A549 (cell line): Measurements from ENCODE around the gene HMGN2. TPM values are rescaled to one million over a fixed set of nuclear protein-coding genes. Genes with fewer than 3 reads are reported as not detected.

ENCODE experiments used
- ATAC-seq, 2 experiments: fragments of 200-7000 bp in 1 of 2; fragments of >200 bp in 1 of 2; cut with Nextera tagmentation in 1 of 2; cut with Tn5 transposase in 1 of 2; 3 replicates each; pipeline versions ENCODE4 v1.8.0 to v1.9.1; 2018 to 2020; ENCODE audit warnings: mild to moderate bottlenecking in 1 of 2, moderate library complexity in 1 of 2
- CTCF ChIA-PET: fragments of 300-600 bp; sonication (Branson Sonifier 250); formaldehyde crosslinking; extraction: SDS; loops from one replicate; lab custom pipeline; 2021; ENCODE audit warnings: antibody characterized with exemption, inconsistent platforms; lab: Yijun Ruan, JAX
- POLR2A ChIA-PET: fragments of 350-600 bp; formaldehyde crosslinking; extraction: SDS; loops from one replicate; lab custom pipeline; 2021; ENCODE audit warnings: antibody characterized with exemption, inconsistent platforms; lab: Yijun Ruan, JAX
- DNase-seq, 2 experiments: peaks; one replicate each; pipeline versions ENCODE4 v3.0.0 to v3.0.0-alpha.2; 2011 to 2016; ENCODE audit warnings: low read depth in 1 of 2, low spot score in 1 of 2
- FAIRE-seq: peaks from 2 replicates; lab custom pipeline; 2011; peaks lifted over from hg19 to GRCh38; lab: Jason Lieb, UNC
- H3K27ac ChIP-seq, 2 experiments: fragments of >200 bp; sonication (Bioruptor Twin); formaldehyde crosslinking; 3 replicates each; pipeline ENCODE4 v1.5.1; 2016 to 2017
- H3K4me1 ChIP-seq: fragments of >200 bp; sonication (Bioruptor Twin); formaldehyde crosslinking; 3 replicates; pipeline ENCODE4 v1.6.1; 2016
- H3K4me2 ChIP-seq: fragments of >200 bp; sonication (Bioruptor Twin); formaldehyde crosslinking; 3 replicates; pipeline ENCODE4 v1.6.1; 2016
- H3K4me3 ChIP-seq: fragments of >200 bp; sonication (Bioruptor Twin); formaldehyde crosslinking; 3 replicates; pipeline ENCODE4 v1.5.1; 2016
- H3K9me3 ChIP-seq: fragments of >200 bp; sonication (Bioruptor Twin); formaldehyde crosslinking; 3 replicates; pipeline ENCODE4 v1.6.1; 2016
- CEBPB ChIP-seq, 2 experiments: fragments of >200 bp in 1 of 2; sonication (Bioruptor Twin) in 1 of 2; formaldehyde crosslinking in 1 of 2; IDR thresholded peaks; 2 replicates each; pipeline ENCODE4 v1.6.1; 2012 to 2016
- EHMT2 ChIP-seq: fragments of 200-600 bp; sonication (generic); IDR thresholded peaks from 2 replicates; pipeline ENCODE4 v1.6.1; 2016; ENCODE audit warnings: antibody characterized with exemption, low read depth, mild to moderate bottlenecking, moderate library complexity
- EP300 ChIP-seq, 2 experiments: fragments of >200 bp; sonication (Bioruptor Twin); formaldehyde crosslinking; IDR thresholded peaks; 2 replicates in 1 of 2; 3 replicates in 1 of 2; pipeline ENCODE4 v1.6.1; 2016 to 2017
- ESRRA ChIP-seq: fragments of 150-350 bp; IDR thresholded peaks from 2 replicates; pipeline ENCODE4 v1.6.1; 2014; ENCODE audit warnings: mild to moderate bottlenecking, low read length, borderline replicate concordance
- HEYL ChIP-seq: fragments of 250-450 bp; sonication (Bioruptor Pico); IDR thresholded peaks from 2 replicates; pipeline ENCODE4 v1.8.0; 2021; ENCODE audit warnings: mild to moderate bottlenecking, moderate library complexity
- HOXB5 ChIP-seq: fragments of 250-450 bp; sonication (Bioruptor Pico); IDR thresholded peaks from 2 replicates; pipeline ENCODE4 v1.5.0; 2020; ENCODE audit warnings: mild to moderate bottlenecking, moderate library complexity
- JUN ChIP-seq, 2 experiments: fragments of >200 bp; sonication (Bioruptor Twin); formaldehyde crosslinking; IDR thresholded peaks; 2 replicates in 1 of 2; 3 replicates in 1 of 2; pipeline ENCODE4 v1.6.1; 2016 to 2017
- JUNB ChIP-seq: fragments of >200 bp; sonication (Bioruptor Twin); formaldehyde crosslinking; IDR thresholded peaks from 2 replicates; pipeline ENCODE4 v1.6.1; 2016
- KDM1A ChIP-seq: fragments of 200-600 bp; sonication (generic); IDR thresholded peaks from 2 replicates; pipeline ENCODE4 v1.6.1; 2016; ENCODE audit warnings: low read depth, mild to moderate bottlenecking
- KDM5A ChIP-seq: fragments of 200-600 bp; sonication (generic); IDR thresholded peaks from 2 replicates; pipeline ENCODE4 v1.6.1; 2016; ENCODE audit warnings: antibody characterized with exemption, mild to moderate bottlenecking
- MAFK ChIP-seq: fragments of 450-650 bp; IDR thresholded peaks from 2 replicates; pipeline ENCODE4 v1.6.1; 2014; ENCODE audit not compliant: partially characterized antibody
- MYC ChIP-seq: IDR thresholded peaks from 2 replicates; pipeline ENCODE4 v1.6.1; 2012; ENCODE audit warnings: mild to moderate bottlenecking, inconsistent platforms, low read length, improper control_type of control experiment, borderline replicate concordance
- NFE2L2 ChIP-seq: fragments of 150-350 bp; conservative IDR thresholded peaks from 2 replicates; pipeline ENCODE4 v1.6.1; 2014; ENCODE audit warnings: low read length
- PHF8 ChIP-seq: fragments of 200-600 bp; sonication (generic); IDR thresholded peaks from 2 replicates; pipeline ENCODE4 v1.6.1; 2016; ENCODE audit warnings: low read depth, mild to moderate bottlenecking, antibody characterized with exemption, moderate library complexity, borderline replicate concordance
- POLR2AphosphoS2 ChIP-seq: conservative IDR thresholded peaks from 2 replicates; pipeline ENCODE4 v1.6.1; 2012; ENCODE audit warnings: low read length, improper control_type of control experiment, inconsistent platforms
- RCOR1 ChIP-seq: fragments of 150-350 bp; IDR thresholded peaks from 2 replicates; pipeline ENCODE4 v1.6.1; 2014; ENCODE audit warnings: antibody characterized with exemption, low read length, low read depth
- SMC3 ChIP-seq: fragments of >200 bp; sonication (Bioruptor Twin); formaldehyde crosslinking; IDR thresholded peaks from 3 replicates; pipeline ENCODE4 v1.6.1; 2018; ENCODE audit warnings: inconsistent platforms
- TP53 ChIP-seq: fragments of 250-450 bp; sonication (Bioruptor Pico); IDR thresholded peaks from 2 replicates; pipeline ENCODE4 v1.5.0; 2021; ENCODE audit warnings: mild to moderate bottlenecking, moderate library complexity
- ZNF302 ChIP-seq: fragments of 250-450 bp; sonication (Bioruptor Pico); IDR thresholded peaks from 2 replicates; pipeline ENCODE4 v1.9.0; 2021; ENCODE audit warnings: inconsistent platforms, mild to moderate bottlenecking, moderate library complexity
- WGBS: methylation state at CpG from one replicate; pipeline ENCODE4 v1.1.6; 2017; ENCODE audit errors: missing lambda C conversion rate; 5-methylcytosine and 5-hydroxymethylcytosine counted together
- polyA plus RNA-seq, 4 experiments: library from polyadenylated mRNA; depleted of rRNA in 3 of 4; stranded (reverse); fragments of >200 nt; fragmentation: RNase III in 1 of 4; extraction: RNeasy Plus Mini Kit Qiagen cat#74134 plus additional on column Dnase treatment in 1 of 4; gene quantifications; 2 replicates in 3 of 4; 3 replicates in 1 of 4; pipeline ENCODE4 v1.2.3, GENCODE V29; 2011 to 2017
- TF ChIP-seq, protein P1 (sequence below): IDR thresholded peaks from 2 replicates; pipeline ENCODE4 v1.6.1; 2012; ENCODE audit warnings: low read depth, borderline replicate concordance
- TF ChIP-seq, protein P2 (sequence below): IDR thresholded peaks from 2 replicates; pipeline ENCODE4 v1.6.1; 2012
- TF ChIP-seq, protein P3 (sequence below): fragments of 450-650 bp; IDR thresholded peaks from 2 replicates; pipeline ENCODE4 v1.6.1; 2014; ENCODE audit warnings: antibody characterized with exemption
- TF ChIP-seq, protein P4 (sequence below): fragments of 250-450 bp; sonication (Bioruptor Pico); IDR thresholded peaks from 2 replicates; pipeline ENCODE4 v1.5.0; 2020; ENCODE audit warnings: low read depth, mild to moderate bottlenecking, moderate library complexity

HMGN2 gene
- polyA plus RNA-seq, 2 of the 4 experiments (the other 2 are of a cell fraction): 146 to 310 TPM

DNA sequence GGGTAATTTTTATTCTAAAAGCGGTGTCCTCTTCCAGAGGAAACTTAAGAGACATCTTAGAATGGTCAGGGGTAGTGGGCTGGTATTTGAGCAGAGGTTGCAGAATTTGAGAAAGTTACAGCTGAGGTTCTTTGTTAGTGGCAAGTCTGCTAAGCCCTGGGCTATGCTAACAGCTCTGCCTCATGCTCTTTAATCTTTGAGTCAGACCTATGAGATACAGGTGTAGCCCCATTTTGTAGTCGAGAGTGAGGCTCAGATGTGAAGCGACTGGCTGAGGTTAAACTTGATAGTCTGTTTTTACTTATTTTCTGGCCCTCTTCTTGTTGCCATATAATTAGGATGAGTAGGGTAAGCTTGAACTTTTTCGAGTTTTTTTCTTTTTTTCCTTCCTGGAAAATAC lies 4.7 kb downstream of the HMGN2 start:
- ChIA-PET CTCF (interaction anchor here (2.2 kb wide), 1 partner anchor 23 kb away, joined by 7 read pairs; no protein-coding TSS in a partner anchor), POLR2A (no interaction called here)
- no peak for DNase-seq
- Histone ChIP-seq H3K9me3 (no peaks in the 10 kb centered on the region), H3K4me1 (peaks cover 13% of the 10 kb centered on the region; the same call in 2 of the 3 replicates), H3K27ac (no peak overlapping the region)
- ATAC-seq: no peak
- WGBS: 84% methylated on average over 4 of the region's 4 CpGs
- no peak for TF ChIP-seq HEYL (CRISPR knock-in tag)
- no peak for TF ChIP-seq KDM1A
- TF ChIP-seq, protein P1, sequence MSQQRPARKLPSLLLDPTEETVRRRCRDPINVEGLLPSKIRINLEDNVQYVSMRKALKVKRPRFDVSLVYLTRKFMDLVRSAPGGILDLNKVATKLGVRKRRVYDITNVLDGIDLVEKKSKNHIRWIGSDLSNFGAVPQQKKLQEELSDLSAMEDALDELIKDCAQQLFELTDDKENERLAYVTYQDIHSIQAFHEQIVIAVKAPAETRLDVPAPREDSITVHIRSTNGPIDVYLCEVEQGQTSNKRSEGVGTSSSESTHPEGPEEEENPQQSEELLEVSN: no peak
- no peak for TF ChIP-seq POLR2AphosphoS2
- TF ChIP-seq TP53 (CRISPR knock-in tag): no peak
- TF ChIP-seq, all 56 proteins: peak for 0
- no peak for FAIRE-seq
- no peak overlapping the region for H3K4me2 ChIP-seq
- H3K4me3 ChIP-seq: no peak overlapping the region

DNA sequence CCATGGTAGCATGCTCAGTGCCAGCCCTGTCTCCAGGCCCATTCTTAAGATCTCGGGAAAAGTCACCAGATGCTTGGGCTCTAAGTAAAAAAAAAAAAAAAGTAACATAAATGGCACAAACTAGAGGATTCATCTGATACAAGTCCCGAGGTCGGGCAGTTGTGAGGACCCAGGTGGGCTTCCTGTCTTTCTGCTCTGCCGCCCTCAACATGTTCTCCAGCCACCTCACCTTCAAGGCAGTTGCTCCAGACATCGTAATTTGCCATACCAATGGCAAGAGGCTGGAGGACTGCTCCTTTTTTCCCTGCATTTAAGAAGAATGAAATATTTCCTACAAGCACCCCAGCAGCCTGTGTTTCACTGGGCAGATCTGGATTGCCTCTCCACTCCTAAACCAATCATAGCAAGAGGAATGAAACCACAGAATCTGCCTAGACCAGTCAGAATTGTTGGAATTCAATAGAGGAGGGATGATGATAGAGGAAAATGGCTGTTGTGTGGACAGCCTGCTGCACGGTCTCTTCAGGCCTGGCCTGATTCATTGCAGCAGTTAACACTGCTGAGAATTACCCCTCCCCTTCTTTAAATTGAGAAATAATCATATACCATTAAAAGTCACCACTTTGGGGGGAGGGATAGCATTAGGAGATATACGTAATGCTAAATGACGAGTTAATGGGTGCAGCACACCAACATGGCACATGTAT lies 5.4 kb downstream of the HMGN2 start:
- POLR2A ChIA-PET: no interaction called here
- Histone ChIP-seq H3K27ac (no peak overlapping the region), H3K9me3 (no peaks in the 10 kb centered on the region), H3K4me3 (no peak overlapping the region), H3K4me1 (peaks cover 13% of the 10 kb centered on the region; the same call in 2 of the 3 replicates), H3K4me2 (no peak overlapping the region)
- DNase-seq: no peak
- ATAC-seq: peak in 1 of 2 experiments; percentile 28; a peak in 3 of 6 replicates
- TF ChIP-seq EHMT2: no peak
- no peak for TF ChIP-seq ZNF302 (CRISPR knock-in tag)
- no peak for TF ChIP-seq PHF8
- TF ChIP-seq NFE2L2: no peak
- no peak for TF ChIP-seq EP300 (IDR thresholded peaks at IDR 0.05)
- TF ChIP-seq KDM5A: no peak
- TF ChIP-seq ESRRA: no peak
- TF ChIP-seq JUNB: no peak
- TF ChIP-seq HOXB5 (CRISPR knock-in tag): no peak
- TF ChIP-seq MYC: no peak
- TF ChIP-seq POLR2AphosphoS2: no peak
- TF ChIP-seq RCOR1: no peak
- TF ChIP-seq MAFK: no peak
- TF ChIP-seq KDM1A: no peak
- TF ChIP-seq JUN (IDR thresholded peaks at IDR 0.05): no peak
- TF ChIP-seq CEBPB (IDR thresholded peaks at IDR 0.05): no peak
- TF ChIP-seq, protein P2, sequence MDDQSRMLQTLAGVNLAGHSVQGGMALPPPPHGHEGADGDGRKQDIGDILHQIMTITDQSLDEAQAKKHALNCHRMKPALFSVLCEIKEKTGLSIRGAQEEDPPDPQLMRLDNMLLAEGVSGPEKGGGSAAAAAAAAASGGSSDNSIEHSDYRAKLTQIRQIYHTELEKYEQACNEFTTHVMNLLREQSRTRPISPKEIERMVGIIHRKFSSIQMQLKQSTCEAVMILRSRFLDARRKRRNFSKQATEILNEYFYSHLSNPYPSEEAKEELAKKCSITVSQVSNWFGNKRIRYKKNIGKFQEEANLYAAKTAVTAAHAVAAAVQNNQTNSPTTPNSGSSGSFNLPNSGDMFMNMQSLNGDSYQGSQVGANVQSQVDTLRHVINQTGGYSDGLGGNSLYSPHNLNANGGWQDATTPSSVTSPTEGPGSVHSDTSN: no peak
- no peak for TF ChIP-seq SMC3
- TF ChIP-seq, protein P3, sequence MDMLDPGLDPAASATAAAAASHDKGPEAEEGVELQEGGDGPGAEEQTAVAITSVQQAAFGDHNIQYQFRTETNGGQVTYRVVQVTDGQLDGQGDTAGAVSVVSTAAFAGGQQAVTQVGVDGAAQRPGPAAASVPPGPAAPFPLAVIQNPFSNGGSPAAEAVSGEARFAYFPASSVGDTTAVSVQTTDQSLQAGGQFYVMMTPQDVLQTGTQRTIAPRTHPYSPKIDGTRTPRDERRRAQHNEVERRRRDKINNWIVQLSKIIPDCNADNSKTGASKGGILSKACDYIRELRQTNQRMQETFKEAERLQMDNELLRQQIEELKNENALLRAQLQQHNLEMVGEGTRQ: no peak
- TF ChIP-seq, protein P4, sequence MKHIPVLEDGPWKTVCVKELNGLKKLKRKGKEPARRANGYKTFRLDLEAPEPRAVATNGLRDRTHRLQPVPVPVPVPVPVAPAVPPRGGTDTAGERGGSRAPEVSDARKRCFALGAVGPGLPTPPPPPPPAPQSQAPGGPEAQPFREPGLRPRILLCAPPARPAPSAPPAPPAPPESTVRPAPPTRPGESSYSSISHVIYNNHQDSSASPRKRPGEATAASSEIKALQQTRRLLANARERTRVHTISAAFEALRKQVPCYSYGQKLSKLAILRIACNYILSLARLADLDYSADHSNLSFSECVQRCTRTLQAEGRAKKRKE (CRISPR knock-in tag): no peak
- CTCF ChIA-PET: interaction anchor here (2.2 kb wide), 1 partner anchor 22 kb away, joined by 7 read pairs; no protein-coding TSS in a partner anchor
- 78% methylated on average over 8 of the region's 8 CpGs for WGBS
- FAIRE-seq: no peak
